Calu3 (cell line): Measurements from ENCODE around the gene KRT85. TPM values are rescaled to one million over a fixed set of nuclear protein-coding genes. Genes with fewer than 3 reads are reported as not detected.

Source experiments
- BruUV-seq: library from RNA; stranded (reverse); fragments of 400-500 nt; replicated peaks from 2 replicates; lab custom pipeline; 2021; lab: Mats Ljungman, UMichigan
- CTCF ChIA-PET: fragments of 300-600 bp; sonication (Branson Sonifier 250); formaldehyde crosslinking; loops from one replicate; lab custom pipeline; 2022; ENCODE audit warnings: antibody characterized with exemption; lab: Charles Lee
- DNase-seq: peaks from one replicate; pipeline ENCODE4 v3.0.0; 2022
- H3K27ac Mint-ChIP-seq: one replicate; pipeline ENCODE4 v1.8.0; 2022; ENCODE audit warnings: mixed read lengths; ENCODE audit not compliant: unreplicated experiment
- H3K27me3 Mint-ChIP-seq: one replicate; pipeline ENCODE4 v1.8.0; 2022; ENCODE audit warnings: mixed read lengths; ENCODE audit not compliant: unreplicated experiment
- H3K36me3 Mint-ChIP-seq: one replicate; pipeline ENCODE4 v1.8.0; 2022; ENCODE audit warnings: mild to moderate bottlenecking, moderate library complexity, mixed read lengths; ENCODE audit not compliant: insufficient read depth, unreplicated experiment
- H3K4me1 Mint-ChIP-seq: one replicate; pipeline ENCODE4 v1.8.0; 2022; ENCODE audit warnings: mild to moderate bottlenecking, low read depth, mixed read lengths; ENCODE audit not compliant: unreplicated experiment
- H3K4me3 Mint-ChIP-seq: one replicate; pipeline ENCODE4 v1.8.0; 2022; ENCODE audit warnings: mild to moderate bottlenecking, low read depth, moderate library complexity, mixed read lengths; ENCODE audit not compliant: unreplicated experiment
- H3K9me3 Mint-ChIP-seq: one replicate; pipeline ENCODE4 v1.8.0; 2022; ENCODE audit warnings: low read depth, mixed read lengths; ENCODE audit not compliant: unreplicated experiment
- CTCF ChIP-seq: fragments of 200-600 bp; IDR thresholded peaks from one replicate; pipeline ENCODE4 v1.8.0; 2022; ENCODE audit warnings: antibody characterized with exemption; ENCODE audit not compliant: unreplicated experiment
- intact Hi-C: fragments of 100-400 bp; cut with micrococcal nuclease; formaldehyde crosslinking; loops from one replicate; pipeline ENCODE4 v1.10.0; 2022; ENCODE audit not compliant: unreplicated experiment
- total RNA-seq: library from RNA; stranded (reverse); gene quantifications from 2 replicates; pipeline ENCODE4 v1.2.3, GENCODE V29; 2022

The KRT85 gene
- total RNA-seq, 1 experiment from 2014 or later = not detected

DNA sequence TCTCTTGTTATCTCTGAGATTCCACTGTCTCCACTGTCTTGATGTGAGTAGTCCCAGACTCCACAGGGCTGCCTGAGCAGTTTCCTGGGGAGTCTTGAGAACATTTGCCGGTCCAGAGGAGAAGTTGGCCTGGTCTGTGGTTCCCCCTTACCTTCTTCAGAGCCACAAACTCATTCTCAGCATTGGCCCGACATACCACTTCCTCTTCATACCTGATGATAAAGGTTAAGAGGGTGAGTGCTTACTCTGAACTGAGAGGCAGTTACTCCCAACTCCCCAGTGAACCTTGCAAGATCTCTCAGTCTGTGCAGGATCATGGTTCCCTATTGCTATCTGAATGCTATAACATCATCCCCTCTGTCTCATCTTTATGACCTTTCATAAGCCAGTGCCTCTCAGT lies 15.6 kb upstream of the KRT85 start:
- BruUV-seq = no TSS peak
- no peaks in the 10 kb centered on the region for H3K4me1 Mint-ChIP-seq
- DNase-seq = no peak
- no peak overlapping the region for H3K27ac Mint-ChIP-seq
- TF ChIP-seq CTCF = no peak
- intact Hi-C loops = no loop called here
- H3K36me3 Mint-ChIP-seq = no peaks in the 10 kb centered on the region
- H3K27me3 Mint-ChIP-seq = peaks cover 36% of the 10 kb centered on the region
- H3K4me3 Mint-ChIP-seq = no peak overlapping the region
- CTCF ChIA-PET = no interaction called here
- no peaks in the 10 kb centered on the region for H3K9me3 Mint-ChIP-seq

DNA sequence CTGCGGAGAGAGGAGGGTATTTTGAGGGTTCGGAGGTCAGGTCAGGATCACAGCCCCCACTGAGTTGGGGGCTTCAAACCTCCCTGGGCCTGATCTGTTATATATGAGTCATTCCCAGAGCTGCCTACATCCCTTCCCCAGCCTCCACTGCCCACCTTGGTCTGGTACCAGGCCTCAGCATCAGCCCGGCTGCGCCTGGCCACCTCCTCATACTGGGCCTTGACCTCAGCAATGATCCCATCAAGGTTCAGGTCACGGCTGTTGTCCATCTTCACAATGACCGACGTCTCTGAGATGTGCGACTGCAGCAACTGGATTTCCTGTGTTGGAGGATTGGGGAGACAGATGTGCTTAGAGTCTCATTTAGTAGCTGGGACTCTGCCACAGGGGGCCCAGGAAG lies 13.9 kb upstream of the KRT85 start:
- TF ChIP-seq CTCF = no peak
- Mint-ChIP-seq H3K4me1 (no peaks in the 10 kb centered on the region), H3K36me3 (no peaks in the 10 kb centered on the region), H3K27ac (no peak overlapping the region), H3K4me3 (no peak overlapping the region), H3K27me3 (peaks cover 51% of the 10 kb centered on the region), H3K9me3 (no peaks in the 10 kb centered on the region)
- CTCF ChIA-PET = interaction anchor here (1.1 kb wide), 1 partner anchor 227 kb away, joined by 3 read pairs; no protein-coding TSS in a partner anchor
- intact Hi-C loops = no loop called here
- BruUV-seq = no TSS peak
- DNase-seq = no peak

GRCh38 chr12:52380271-52380694 lies 13.0 kb upstream of the KRT85 start:
- Mint-ChIP-seq H3K27me3 (peaks cover 51% of the 10 kb centered on the region), H3K27ac (no peak overlapping the region), H3K9me3 (no peaks in the 10 kb centered on the region), H3K4me1 (no peaks in the 10 kb centered on the region), H3K4me3 (no peak overlapping the region), H3K36me3 (no peaks in the 10 kb centered on the region)
- no peak for TF ChIP-seq CTCF
- BruUV-seq = no TSS peak
- intact Hi-C loops = no loop called here
- DNase-seq = peak; percentile 50
- CTCF ChIA-PET = interaction anchor here (1.0 to 1.3 kb wide), 4 partner anchors 226 to 499 kb away, joined by 3 to 6 read pairs (median 4); no protein-coding TSS in a partner anchor

- H3K4me1 Mint-ChIP-seq = no peaks in the 10 kb centered on the region
- CTCF ChIA-PET = interaction anchor here (1.0 to 1.3 kb wide), 4 partner anchors 12 to 500 kb away, joined by 3 to 6 read pairs (median 4); no protein-coding TSS in a partner anchor
- H3K27me3 Mint-ChIP-seq = peaks cover 51% of the 10 kb centered on the region
- no TSS peak for BruUV-seq
- no peaks in the 10 kb centered on the region for H3K36me3 Mint-ChIP-seq
- intact Hi-C loops = loop anchor here (10.0 kb wide), 2 partner anchors 205 to 605 kb away; no protein-coding TSS in a partner anchor
- TF ChIP-seq CTCF = no peak
- H3K9me3 Mint-ChIP-seq = no peaks in the 10 kb centered on the region
- no peak overlapping the region for H3K4me3 Mint-ChIP-seq
- H3K27ac Mint-ChIP-seq = no peak overlapping the region
- DNase-seq = no peak
These were observed 12.3 kb upstream of the KRT85 start for GRCh38 chr12:52379536-52379935.
